ENCODE results near the gene NTRK3.

The NTRK3 gene

GRCh38 chr15:88076328-88076727, 180.2 kb downstream of the NTRK3 start:
- TF ChIP-seq EZH2phosphoT487 (IDR thresholded peaks at IDR 0.05; ENCODE audit: borderline replicate concordance) (no peak), CTCF (conservative IDR thresholded peaks at IDR 0.05; ENCODE audit: low read length) (no peak)
- H3K79me2 ChIP-seq (ENCODE audit: insufficient read depth, low read length), result no peaks in the 10 kb centered on the region
- H3K4me1 ChIP-seq (ENCODE audit: insufficient read depth, low read length, poor library complexity, severe bottlenecking), result no peaks in the 10 kb centered on the region
- H3K4me2 ChIP-seq (ENCODE audit: low read depth, low read length, poor library complexity, severe bottlenecking), result no peak overlapping the region
- no peak overlapping the region for H3K9ac ChIP-seq (ENCODE audit: low read depth, low read length, poor library complexity, severe bottlenecking)
- no peak overlapping the region for H3K4me3 ChIP-seq (ENCODE audit: low read length, poor library complexity, severe bottlenecking)
- H3K36me3 ChIP-seq (ENCODE audit: insufficient read depth, low read length), result no peaks in the 10 kb centered on the region
- no peaks in the 10 kb centered on the region for H4K20me1 ChIP-seq (ENCODE audit: insufficient read depth, low read length, poor library complexity, severe bottlenecking)
- no peaks in the 10 kb centered on the region for H3K9me3 ChIP-seq (ENCODE audit: insufficient read depth, low read depth, low read length)
- H2AFZ ChIP-seq (ENCODE audit: low read length), result no peak overlapping the region
- no peaks in the 10 kb centered on the region for H3F3A ChIP-seq (ENCODE audit: low read depth)
- H3K9me2 ChIP-seq (replicated peaks; ENCODE audit: low read depth, low read length), result no peaks in the 10 kb centered on the region
- H3K27me3 ChIP-seq (ENCODE audit: insufficient read depth, low read length, poor library complexity, severe bottlenecking), result no peaks in the 10 kb centered on the region

GRCh38 chr15:88075102-88075501, 181.4 kb downstream of the NTRK3 start:
- H3K4me2 ChIP-seq (ENCODE audit: low read depth, low read length, poor library complexity, severe bottlenecking), result no peak overlapping the region
- H3K4me1 ChIP-seq (ENCODE audit: insufficient read depth, low read length, poor library complexity, severe bottlenecking), result no peaks in the 10 kb centered on the region
- H3K79me2 ChIP-seq (ENCODE audit: insufficient read depth, low read length), result no peaks in the 10 kb centered on the region
- H2AFZ ChIP-seq (ENCODE audit: low read length), result no peak overlapping the region
- H3K9me3 ChIP-seq (ENCODE audit: insufficient read depth, low read depth, low read length), result no peaks in the 10 kb centered on the region
- no peak overlapping the region for H3K9ac ChIP-seq (ENCODE audit: low read depth, low read length, poor library complexity, severe bottlenecking)
- no peak for TF ChIP-seq CTCF (conservative IDR thresholded peaks at IDR 0.05; ENCODE audit: low read length)
- no peak for TF ChIP-seq EZH2phosphoT487 (IDR thresholded peaks at IDR 0.05; ENCODE audit: borderline replicate concordance)
- no peaks in the 10 kb centered on the region for H3K9me2 ChIP-seq (replicated peaks; ENCODE audit: low read depth, low read length)
- H4K20me1 ChIP-seq (ENCODE audit: insufficient read depth, low read length, poor library complexity, severe bottlenecking), result no peaks in the 10 kb centered on the region
- no peaks in the 10 kb centered on the region for H3K27me3 ChIP-seq (ENCODE audit: insufficient read depth, low read length, poor library complexity, severe bottlenecking)
- H3F3A ChIP-seq (ENCODE audit: low read depth), result no peaks in the 10 kb centered on the region
- no peaks in the 10 kb centered on the region for H3K36me3 ChIP-seq (ENCODE audit: insufficient read depth, low read length)
- H3K4me3 ChIP-seq (ENCODE audit: low read length, poor library complexity, severe bottlenecking), result no peak overlapping the region

- Histone ChIP-seq H3F3A (ENCODE audit: low read depth) (no peaks in the 10 kb centered on the region), H2AFZ (ENCODE audit: low read length) (no peak overlapping the region), H3K36me3 (ENCODE audit: insufficient read depth, low read length) (no peaks in the 10 kb centered on the region), H3K27me3 (ENCODE audit: insufficient read depth, low read length, poor library complexity, severe bottlenecking) (no peaks in the 10 kb centered on the region), H3K9me3 (ENCODE audit: insufficient read depth, low read depth, low read length) (no peaks in the 10 kb centered on the region), H3K79me2 (ENCODE audit: insufficient read depth, low read length) (no peaks in the 10 kb centered on the region), H3K4me3 (ENCODE audit: low read length, poor library complexity, severe bottlenecking) (no peak overlapping the region), H4K20me1 (ENCODE audit: insufficient read depth, low read length, poor library complexity, severe bottlenecking) (no peaks in the 10 kb centered on the region), H3K9me2 (replicated peaks; ENCODE audit: low read depth, low read length) (no peaks in the 10 kb centered on the region), H3K4me1 (ENCODE audit: insufficient read depth, low read length, poor library complexity, severe bottlenecking) (no peaks in the 10 kb centered on the region), H3K4me2 (ENCODE audit: low read depth, low read length, poor library complexity, severe bottlenecking) (no peak overlapping the region), H3K9ac (ENCODE audit: low read depth, low read length, poor library complexity, severe bottlenecking) (no peak overlapping the region)
- no peak for TF ChIP-seq EZH2phosphoT487 (IDR thresholded peaks at IDR 0.05; ENCODE audit: borderline replicate concordance)
- no peak for TF ChIP-seq CTCF (conservative IDR thresholded peaks at IDR 0.05; ENCODE audit: low read length)
Observed at GRCh38 chr15:88074386-88074785, 182.2 kb downstream of the NTRK3 start.

All from Loucy (cell line).